Activated CD8-positive, alpha-beta memory T cell treated with anti-CD3 and anti-CD28 coated beads, Interleukin-2, amount 50 U/mL, for 1 hour (primary cell): ENCODE measurements around the gene CDH1.
"Not testable (repeated sequence)": the region's sequence is repeated elsewhere in the genome, so short reads cannot be mapped to it uniquely, and the experiment has no call there.

Experiments used
- DNase-seq: peaks from one replicate; pipeline ENCODE4 v3.0.0-alpha.2; 2020; ENCODE audit errors: extremely low read depth

Gene CDH1

DNA sequence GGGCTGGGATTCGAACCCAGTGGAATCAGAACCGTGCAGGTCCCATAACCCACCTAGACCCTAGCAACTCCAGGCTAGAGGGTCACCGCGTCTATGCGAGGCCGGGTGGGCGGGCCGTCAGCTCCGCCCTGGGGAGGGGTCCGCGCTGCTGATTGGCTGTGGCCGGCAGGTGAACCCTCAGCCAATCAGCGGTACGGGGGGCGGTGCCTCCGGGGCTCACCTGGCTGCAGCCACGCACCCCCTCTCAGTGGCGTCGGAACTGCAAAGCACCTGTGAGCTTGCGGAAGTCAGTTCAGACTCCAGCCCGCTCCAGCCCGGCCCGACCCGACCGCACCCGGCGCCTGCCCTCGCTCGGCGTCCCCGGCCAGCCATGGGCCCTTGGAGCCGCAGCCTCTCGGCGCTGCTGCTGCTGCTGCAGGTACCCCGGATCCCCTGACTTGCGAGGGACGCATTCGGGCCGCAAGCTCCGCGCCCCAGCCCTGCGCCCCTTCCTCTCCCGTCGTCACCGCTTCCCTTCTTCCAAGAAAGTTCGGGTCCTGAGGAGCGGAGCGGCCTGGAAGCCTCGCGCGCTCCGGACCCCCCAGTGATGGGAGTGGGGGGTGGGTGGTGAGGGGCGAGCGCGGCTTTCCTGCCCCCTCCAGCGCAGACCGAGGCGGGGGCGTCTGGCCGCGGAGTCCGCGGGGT lies at the start of gene CDH1:
Gene CDH1, plus strand, starts transcription at position 247 of the 684 bp plus-strand sequence. Its CDS starts 124 bp downstream, at position 371.
- DNase-seq, result no peak

DNA sequence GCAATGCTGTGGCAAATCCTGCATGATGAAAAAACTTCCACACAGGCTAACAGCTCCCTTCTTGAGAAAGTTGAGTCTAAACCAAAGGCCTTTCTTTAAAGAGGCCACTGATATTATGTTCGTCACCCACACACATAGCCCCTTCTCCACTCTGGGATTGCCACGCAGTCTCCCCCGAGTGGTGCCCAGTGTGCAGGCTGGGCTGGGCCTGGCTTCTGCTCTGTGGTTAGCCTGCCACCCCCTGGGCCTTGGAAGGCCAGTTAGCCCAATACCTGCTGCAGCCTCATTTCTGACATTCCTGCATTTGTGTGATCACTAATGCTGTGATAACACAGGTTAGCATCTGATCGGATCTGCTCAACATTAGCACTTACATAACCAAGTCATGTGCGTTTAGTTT lies 47.2 kb upstream of the CDH1 start:
- no peak for DNase-seq

DNA sequence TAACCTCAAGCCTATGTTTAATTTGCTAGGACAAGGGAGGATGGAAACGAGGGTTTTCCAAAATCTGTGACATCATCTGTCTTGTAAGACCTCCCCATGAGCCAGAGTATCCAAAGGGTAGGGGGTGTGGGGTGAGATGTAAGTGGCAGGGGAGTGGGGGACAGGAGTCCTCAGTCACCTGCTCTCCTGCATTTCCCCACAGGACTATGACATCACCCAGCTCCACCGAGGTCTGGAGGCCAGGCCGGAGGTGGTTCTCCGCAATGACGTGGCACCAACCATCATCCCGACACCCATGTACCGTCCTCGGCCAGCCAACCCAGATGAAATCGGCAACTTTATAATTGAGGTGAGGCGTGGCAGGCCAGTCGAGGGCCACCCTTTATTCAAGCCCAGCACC lies 41.5 kb upstream of the CDH1 start:
- no peak for DNase-seq

DNA sequence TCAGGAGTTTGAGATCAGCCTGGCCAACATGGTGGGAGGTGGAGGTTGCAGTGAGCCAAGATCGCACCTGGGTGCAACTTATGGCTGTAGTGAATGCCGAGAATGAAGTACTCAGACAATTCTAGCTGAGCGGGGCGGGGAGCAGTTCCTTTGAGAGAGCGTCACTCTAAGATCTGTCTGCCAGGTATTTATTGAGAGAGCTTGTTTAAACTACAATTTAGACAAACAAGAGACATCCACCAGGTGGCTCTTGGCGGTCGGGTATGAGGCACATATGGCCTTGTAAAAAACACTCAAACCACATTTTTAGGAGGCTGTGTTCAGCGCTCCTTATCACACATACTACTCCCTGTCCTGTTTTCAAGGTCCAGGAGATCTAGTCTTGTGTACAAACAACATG lies 40.6 kb upstream of the CDH1 start:
- no peak for DNase-seq

DNA sequence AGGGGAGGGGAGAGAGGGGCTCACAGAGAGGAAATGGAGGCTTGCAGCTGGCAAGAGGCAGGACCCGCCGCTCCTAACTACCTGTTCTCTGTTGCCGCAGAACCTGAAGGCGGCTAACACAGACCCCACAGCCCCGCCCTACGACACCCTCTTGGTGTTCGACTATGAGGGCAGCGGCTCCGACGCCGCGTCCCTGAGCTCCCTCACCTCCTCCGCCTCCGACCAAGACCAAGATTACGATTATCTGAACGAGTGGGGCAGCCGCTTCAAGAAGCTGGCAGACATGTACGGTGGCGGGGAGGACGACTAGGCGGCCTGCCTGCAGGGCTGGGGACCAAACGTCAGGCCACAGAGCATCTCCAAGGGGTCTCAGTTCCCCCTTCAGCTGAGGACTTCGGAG lies 39.0 kb upstream of the CDH1 start:
- DNase-seq, result no peak

DNA sequence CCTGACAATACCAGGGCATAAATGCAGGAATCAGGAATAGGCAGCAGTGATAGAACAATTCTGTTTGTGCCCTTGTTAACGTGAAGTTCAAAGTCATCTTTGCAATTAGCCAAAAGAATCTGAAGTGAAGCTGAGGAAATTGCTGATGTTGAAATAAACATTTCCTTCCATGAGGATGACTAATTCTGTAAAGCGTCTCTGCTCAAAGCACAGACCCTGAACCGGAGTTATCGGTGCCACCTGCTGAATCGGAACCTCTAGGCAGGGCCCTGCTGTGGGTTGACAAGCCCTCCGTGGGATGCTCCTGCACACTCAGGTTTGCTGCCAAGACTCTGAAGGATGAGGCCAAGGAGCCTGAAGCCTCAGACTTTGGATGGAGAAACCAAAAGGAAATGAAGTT lies 37.0 kb upstream of the CDH1 start:
- DNase-seq, result no peak

DNA sequence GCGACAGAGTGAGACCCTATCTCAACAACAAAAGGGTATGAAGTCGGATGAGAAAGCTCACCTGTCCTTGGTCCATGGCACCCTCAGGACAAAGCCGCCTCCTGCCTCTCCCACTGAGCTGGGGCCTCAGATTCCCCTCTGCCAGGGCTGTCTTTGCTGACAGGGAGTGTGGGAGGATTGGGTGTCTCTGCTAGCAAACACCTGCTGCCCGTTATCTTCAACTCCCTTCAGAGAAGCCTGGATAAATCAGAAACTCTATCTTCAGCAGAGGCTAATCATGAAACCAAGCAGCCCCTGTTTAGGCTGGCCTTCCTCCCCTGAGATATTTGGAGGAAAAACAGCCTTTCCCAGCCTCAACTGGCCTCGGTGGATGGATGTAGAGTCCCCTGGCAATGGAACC lies 36.3 kb upstream of the CDH1 start:
- no peak for DNase-seq

DNA sequence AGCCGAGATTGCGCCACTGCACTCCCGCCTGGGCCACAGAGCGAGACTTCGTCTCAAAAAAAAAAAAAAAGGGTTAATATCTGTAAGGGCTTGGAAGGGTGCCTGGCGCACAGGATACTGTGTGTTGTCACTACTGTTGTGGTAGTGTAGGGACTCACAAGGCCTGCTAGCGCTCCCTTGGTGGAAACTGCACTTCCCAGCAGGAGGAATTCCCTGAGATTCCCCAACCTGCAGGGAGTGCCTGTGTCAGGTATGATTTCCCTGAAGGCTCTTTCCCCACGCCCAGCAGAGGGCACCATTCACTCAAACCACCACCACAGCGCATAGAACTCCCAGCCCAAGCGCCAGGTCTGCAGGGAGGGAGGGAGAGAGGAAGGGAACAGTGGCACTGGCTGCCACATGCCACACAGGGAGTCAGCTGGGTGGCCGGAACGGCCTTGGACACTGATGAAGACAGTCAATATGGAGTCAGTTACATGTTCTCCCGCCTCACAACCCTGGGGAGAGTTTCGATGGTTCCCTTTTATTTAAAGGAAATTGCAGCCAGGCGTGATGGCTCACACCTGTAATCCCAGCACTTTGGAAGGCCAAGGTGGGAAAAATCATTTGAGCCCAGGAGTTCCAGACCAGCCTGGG lies 32.7 kb upstream of the CDH1 start:
- no peak for DNase-seq

DNA sequence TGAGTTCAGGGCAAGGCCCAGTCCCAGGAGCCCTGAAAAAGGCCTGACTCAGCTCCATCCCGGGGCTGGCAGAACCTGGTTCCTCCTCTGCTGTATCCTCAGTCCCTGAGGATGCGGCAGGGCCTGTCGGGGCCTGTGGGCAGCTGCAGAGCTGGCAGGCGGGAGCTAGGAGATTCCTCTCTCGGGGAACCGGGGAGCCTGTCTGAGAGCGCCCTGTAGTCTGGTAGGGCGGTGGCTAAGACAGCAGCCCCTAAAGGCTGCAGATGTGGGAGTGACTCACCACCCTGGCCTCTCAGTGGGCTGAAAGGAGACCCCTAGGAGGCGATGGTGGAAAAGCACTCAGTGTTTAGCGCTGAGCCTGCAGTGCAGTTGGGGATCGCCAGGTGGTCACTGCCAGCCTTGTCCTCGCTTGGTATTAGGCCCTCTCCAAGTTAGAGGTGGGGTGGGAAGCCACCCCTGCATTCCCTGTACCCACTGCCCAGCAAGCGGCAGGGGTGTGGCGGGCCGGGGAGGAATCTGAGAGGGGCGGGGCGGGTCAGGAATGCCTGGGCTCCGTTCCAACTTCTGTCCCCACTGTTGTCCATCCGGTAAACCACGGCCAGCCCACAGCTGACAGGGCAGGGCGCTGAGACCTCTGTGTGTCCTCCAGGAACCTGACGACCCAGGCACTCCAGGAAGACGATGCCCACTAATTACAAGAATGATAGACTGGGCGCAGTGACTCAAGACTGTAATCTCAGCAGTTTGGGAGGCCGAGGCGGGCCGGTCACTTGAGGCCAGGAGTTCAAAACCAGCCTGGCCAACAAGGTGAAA lies 29.5 kb upstream of the CDH1 start:
- no peak for DNase-seq

DNA sequence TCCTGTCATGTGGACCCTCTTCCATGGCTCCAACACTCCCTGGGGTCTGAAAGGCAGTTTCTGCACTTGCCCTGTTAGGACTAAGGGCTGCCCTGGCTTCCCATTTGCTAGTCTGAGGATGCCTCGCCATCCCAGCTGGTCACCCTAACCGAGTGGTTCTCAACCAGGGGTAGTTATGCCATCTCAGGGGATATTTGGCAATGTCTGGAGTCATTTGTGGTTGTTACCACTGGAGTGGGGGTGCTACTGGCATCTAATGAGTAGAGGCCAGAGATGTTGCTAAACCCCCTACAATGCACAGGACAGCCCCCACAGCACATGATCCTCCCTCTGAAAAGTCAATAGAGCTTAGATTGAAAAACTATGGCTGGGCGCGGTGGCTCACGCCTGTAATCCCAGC lies 26.9 kb upstream of the CDH1 start:
- DNase-seq, result no peak

DNA sequence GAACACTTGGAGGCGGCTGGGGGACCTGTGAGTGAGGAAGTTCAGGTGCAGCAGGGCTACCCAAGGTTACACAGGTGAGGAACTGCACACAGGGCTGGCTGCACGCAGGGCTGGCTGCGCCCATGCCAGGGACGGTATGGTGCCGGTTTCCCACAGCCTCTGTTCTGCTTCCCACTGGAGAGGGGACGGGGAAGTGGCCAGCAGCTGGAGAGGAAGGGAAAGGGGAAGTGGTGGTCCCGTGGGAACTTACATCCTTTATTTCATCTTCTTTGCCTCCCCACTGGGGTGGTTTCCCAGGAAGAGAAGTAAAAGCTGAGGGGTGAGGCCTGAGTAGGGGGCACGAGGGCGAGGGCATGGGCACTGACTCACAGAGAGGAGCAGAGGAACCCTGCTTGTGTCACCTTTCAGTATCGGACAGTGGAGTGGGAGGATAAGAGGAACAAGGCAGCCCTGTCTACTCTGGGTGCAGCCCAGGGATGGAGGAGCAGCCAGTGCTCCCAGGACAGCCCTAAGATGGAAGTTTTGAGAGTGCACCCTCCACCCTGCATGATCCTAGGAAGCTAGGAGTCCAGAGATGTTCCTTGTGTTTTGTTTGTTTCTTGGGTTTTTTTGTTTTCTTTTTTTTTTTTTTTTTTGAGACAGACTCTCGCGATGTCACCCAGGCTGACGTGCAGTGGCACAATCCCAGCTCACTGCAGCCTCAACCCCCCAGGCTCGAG lies 25.5 kb upstream of the CDH1 start:
- no peak for DNase-seq

DNA sequence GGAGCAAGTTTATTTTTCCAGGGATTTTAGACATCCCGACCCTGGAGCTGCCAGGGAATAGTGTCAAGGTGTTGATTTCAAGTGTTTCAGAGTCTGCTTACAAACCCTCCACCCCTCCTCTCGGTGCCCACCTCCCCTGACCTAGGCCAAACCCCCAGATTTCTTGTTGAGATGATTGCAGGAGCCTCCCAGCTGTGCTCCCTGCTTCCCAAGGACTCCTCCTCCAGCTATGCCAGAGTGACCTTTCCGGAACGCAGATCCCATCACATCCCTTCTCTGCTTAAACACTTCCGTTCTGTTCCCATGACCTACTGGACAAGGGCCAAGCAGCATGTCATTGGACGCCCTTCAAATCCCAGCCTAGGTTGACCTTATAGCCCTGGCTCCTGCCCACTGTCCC lies 23.7 kb upstream of the CDH1 start:
- no peak for DNase-seq

DNA sequence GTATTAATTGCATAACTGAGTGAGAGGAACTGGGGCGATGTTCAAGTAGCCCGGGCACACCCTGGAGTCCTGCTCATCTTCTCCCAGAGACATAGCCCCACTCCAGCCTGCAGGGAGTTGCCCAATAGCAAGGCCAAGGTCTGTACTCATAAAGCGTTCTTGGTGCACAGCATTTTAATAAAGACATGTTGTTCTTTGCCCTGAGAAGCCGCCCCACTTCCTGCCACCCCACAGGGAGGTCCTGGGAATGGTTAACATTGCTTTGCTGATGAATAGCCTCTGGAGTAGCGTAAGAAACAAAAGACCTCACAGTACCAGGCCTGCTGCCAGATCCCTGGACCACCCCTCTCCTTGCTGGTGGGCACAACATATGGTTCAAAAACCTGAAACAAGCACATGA lies 21.6 kb upstream of the CDH1 start:
- DNase-seq, result no peak

DNA sequence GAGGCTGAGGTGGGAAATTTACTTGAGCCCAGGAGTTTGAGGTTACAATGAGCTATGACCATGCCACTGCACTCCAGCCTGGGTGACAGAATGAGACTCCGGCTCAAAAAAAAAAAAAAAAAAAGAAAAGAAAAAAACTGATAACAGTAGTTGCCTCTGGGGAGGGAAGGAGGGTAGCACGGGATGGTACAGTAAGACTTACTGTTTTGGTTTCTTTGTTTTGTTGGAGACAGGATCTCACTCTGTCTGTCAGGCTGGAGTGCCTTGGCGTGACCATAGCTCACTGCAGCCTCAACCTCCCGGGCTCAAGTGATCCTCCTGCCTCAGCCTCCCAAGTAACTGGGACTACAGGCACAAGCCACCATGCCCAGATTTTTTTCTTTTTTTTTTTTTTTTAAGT lies 20.6 kb upstream of the CDH1 start:
- DNase-seq, result not testable (repeated sequence)

DNA sequence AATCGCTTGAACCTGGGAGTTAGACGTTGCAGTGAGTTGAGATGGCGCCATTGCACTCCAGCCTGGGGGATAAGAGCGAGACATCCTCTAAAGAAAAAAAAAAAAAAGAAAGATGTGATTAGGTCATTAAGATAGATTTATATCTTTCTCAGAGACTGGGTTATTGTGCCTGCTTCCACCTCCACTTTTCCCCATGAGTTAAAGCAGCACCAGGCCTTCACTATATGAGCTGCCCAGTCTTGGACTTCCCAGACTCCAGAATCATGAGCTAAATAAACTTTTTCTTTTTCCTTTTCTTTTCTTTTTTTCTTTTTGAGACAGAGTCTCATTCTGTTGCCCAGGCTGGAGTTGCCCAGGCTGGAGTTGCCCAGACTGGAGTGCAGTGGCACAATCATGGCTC lies 19.4 kb upstream of the CDH1 start:
- no peak for DNase-seq

DNA sequence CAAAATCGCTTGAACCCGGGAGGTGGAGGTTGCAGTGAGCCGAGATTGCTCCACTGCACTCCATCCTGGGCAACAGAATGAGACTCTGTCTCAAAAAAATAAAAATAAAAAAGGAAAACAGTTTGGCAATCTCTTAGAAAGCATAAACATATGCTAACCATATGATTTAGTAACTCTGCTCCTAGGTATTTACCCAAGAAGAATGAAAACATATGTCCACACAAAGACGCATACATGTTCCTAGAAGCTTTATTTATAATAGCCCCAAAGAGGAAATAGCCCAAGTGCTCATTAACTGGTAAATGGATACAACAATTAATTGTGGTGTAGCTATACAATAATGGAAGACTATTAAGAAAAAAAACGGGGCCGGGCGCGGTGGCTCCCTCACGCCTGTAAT lies 18.5 kb upstream of the CDH1 start:
- no peak for DNase-seq

DNA sequence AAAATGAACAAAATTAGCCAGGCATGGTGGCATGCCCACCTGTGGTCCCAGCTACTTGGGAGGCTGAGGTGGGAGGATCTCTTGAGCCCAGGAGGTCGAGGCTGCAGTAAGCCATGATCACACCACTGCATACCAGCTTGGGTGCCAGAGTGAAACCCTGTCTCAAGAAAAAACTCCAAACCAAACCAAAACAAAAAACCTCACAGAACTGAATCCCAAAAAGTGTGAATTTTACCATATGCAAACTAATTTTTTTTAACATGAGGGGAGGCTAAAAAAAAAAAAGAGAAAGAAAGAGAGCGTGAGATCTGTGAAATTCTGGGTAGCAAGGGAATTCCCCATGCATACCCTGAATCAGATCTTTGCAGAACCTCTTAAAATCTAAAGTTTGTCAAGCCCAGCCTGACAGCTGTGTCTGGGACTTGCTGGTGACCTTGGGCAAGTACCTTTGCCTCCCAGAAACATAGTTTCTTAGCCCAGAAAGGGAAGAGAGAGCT lies 17.1 kb upstream of the CDH1 start:
- no peak for DNase-seq

DNA sequence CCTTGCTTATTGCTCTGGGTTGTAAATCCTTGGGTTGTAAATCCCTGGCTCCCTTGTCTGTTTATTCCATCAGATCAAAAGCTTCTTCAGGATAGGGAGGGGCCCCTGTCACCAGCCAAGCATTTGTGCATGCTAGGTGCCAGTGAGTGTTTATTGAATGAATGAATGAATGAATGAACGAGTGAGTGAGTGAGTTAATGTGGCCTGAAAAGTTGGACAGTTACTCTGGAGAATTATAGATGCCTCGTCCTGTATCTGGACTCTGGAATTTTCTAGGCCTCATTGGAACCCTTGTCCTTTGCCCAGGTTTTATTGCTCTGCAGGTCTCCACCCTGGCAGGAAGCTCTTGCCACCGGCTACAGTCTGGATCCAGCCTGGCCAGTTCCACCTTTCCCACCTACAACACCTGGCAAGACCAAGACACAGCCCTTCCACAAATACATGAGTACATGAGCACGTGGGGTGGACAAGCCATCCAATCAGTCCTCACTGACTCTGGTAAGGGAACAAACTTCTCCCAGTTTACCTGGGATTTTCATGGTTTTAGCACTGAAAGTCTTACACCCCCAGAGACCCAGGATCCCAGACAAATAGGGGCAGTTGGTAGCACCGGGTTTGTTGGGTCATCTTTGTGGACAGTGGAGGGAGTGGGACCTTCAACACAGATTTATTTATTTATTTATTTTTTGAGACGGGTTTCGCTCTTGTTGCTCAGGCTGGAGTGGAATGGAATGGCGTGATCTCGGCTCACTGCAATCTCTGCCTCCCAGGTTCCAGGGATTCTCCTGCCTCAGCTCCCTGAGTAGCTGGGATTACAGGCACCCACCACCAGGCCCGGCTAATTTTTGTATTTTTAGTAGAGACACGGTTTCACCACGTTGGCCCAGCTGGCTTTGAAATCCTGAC lies 14.7 kb upstream of the CDH1 start:
- DNase-seq, result no peak

DNA sequence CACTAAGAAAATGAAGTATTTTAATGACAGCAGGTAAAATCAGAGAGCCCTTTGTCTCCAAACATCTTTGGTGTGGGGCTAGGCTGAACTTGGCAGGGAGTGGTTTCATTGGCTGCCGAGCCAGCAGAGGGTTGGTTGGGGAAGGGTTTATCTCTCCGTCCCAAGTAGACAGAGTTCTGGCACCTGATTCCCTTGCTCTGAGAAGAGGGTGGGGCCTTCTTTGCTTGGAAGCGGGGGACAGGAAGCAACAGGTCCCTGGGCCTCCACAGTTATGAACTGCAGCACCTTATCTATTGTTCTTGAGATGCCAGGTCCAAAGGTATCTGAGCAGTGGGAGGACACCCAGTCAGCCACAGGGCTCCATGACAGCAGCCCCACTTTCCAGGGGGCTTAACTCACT lies 12.3 kb upstream of the CDH1 start:
- DNase-seq, result no peak

DNA sequence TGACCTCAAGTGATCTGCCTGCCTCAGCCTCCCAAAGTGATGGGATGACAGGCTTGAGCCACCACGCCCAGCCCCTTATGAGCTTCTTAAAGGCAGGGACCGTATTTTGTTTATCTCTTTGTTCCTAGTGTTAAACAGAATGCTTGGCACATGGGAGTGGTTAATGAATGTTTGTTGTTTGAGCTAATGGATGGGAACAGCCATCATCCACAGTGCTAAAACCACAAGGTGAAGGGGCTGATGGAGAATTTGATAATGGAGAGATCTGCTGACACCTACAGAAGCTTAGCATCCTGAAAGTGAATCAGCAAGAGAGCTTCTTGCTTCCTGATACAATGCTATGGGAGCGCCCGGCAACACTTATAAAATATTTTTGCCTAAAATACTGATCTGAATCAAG lies 8.6 kb upstream of the CDH1 start:
- DNase-seq, result no peak

DNA sequence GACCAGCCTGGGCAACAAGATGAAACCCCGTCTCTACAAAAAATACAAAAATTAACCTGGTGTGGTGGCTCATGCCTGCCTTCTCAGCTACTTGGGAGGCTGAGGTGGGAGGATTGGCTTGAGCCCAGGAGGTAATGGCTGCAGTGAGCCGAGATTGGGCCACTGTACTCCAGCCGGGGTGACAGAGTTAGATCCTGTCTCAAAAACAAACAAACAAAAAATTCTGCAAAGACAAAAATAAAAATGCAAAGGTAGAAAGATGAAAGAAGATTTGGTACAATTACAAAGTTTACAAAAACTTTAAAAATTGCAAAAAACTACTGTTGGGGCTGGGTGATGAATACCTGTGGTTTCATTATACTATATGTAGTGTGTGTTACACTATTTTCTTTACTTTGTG lies 5.5 kb upstream of the CDH1 start:
- DNase-seq, result no peak
